ENCODE results near the gene CD93.

Gene CD93

DNA sequence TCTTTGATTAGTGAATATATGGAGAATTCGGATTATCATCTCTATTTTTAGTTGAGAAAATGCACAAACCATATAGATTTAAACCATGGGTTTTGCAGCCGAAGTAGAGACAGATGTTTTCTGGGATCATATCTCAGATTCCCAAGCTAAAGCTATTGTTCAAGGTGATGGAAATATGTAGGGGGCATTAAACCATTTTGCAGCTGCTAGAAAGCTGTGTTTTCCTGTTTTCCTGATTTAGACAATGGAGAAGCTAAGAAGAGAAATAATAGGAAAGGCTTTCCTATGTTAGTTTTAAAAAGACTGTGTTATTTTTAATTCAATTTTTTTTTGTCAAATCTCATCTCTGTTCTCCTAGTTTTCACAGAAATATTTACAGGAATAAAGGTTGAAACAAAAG, 6.2 kb downstream of the CD93 start:
- DNase-seq = no peak

DNA sequence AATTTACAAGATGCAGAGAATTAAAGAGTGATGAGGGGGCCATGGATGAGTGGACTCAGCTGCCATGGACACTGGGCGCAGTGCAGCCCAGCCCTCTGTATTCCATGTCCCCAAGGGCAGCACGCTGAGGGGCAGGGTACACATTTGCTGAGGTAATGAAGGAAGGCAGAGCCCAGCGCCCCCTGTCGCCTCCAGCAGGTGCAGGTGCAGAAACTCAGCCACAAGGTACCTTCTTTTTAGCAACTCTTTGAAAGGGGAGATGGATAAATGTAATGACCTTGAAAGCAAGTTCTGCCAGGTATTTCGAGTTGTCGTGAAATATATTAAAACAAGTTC, 7.1 kb downstream of the CD93 start:
- DNase-seq = peak in 1 of 2 experiments; percentile 49

DNA sequence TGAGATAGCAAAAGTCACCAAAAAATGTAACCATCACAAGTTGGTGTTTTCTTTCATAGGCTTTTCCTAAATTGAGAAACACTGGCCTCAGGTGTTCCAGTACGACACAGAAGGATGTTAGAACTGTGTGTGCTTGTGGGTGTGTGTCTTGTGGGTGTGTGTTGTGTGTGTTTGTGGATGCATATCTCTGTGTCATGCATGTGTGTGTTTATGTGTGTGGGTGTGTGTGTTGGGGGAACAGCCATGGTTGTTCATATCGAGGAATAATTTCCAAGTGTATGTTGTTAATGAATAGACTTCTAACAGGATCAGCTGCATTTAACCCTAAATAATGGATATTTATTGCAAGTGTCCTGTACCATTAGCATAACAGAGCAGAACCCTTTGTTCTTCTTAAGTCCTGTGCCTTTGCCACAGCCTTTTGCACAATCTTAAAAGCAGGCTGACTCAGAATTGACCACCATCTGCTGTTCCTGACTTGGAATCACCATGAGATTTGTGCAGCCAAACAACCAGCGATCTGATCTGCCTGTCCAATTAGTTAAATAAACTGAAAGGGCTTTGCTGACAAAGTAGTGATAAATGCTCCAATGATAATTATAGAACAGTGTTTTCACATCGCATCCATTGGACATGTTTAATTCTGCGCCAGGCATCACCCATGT, 7.6 kb downstream of the CD93 start:
- peak; percentile 15 to 54 for DNase-seq

DNA sequence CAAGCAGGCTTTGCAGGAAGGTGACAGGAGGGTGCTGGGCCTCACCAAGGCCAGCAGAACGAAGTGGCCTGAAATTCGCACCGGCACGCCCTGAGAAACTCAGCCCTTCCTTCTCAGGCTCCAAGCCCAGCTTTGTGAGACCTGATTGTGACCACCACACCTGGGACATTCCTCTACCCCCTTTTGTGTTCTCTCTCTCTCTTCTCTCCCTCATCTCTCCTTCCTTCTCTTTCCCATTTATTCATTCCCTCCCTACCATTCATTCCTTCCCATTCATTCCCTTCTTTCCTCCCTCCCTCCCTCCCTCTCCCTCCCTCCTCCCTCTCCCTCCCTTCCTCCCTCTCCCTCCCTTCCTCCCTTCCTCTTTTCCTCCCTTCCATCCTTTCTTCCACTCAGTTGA, 8.8 kb downstream of the CD93 start:
- no peak for DNase-seq

DNA sequence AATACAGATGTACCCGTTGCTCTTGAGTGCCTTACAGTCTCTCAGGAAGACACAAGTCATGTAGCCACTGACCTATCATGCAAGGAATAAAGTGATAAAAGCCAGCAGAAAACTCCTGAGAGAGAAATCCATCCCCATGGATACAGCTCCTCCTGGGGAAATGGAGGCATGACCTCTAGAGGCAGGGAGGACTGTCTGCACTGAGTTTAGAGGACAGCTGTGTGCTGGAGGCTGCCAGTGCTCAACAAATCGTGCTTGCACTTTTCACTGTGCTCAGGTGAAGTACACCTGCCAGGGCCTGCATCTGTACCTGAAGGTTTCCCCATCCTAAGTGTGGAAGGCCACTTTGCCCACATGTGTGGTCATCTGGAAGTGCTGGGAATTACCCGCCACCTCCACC, 12.1 kb downstream of the CD93 start:
- DNase-seq = no peak

DNA sequence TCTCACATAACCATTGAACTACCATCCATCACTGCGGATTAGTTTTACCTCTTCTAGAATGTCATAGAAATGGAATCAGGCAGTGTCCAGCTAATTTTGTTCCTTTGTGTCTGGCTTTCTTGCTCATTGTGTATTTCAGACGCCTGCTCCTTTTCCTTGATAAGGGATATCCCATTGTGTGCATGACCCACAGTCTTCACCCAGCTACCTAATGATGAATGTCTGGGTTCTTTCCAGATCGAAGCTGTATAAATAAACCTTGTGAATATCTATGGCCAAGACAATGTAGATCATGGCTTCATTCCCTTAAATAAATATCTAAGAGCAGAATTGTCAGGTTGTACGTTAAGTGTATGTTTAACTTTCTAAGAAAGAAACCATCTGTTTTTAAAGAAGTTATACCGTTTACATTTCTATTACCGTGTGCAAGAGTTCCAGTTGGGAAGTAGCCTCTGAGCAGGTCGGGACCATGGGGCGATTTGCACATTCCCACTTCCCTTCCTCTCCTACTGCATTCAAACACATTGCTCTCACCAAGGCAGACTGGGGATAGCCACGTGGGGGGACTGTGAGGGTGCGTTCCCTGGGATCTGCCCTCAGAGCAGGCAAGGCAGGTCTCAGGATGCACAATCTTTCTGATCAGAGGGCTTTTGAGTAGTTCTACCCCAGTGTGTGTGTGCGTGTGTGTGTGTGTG, 13.1 kb downstream of the CD93 start:
- no peak for DNase-seq

DNA sequence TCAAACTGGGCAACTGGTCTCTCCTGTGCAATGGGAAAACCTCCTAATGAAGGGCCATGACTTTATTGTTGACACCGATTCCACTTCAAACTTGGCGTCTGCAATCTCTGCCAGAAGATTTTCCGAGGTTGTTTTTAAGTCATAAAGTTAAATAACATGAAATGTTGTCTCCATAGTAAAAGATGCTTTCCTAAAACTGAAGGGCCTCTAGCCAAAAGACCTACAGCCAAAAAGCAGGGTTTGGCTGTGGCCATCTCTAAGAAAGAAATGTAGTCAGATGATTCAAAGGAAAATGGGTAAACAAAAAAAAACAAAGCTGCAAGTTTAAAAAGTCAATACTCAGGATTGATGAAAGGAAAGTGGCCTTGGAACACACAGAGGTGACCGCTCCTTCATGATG, 14.1 kb downstream of the CD93 start:
- no peak for DNase-seq

DNA sequence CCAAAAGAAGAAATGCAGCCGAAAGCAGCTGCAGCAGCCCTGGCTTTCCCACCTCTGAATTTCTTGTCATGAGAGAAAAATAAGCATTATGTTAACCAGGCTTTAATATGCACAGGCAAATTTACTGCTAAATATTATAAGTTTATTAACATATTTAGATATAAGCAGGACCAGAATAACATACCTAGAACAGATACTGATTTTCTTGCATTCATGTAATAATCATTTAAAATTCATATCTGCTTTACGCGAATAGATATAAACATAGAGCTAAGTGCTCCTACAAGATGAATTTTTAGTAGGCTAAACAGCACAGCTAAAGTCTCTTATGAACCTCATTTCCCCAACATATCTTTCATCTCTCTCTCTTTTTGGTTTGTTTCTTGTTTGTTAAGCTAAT, 14.7 kb downstream of the CD93 start:
- no peak for DNase-seq

DNA sequence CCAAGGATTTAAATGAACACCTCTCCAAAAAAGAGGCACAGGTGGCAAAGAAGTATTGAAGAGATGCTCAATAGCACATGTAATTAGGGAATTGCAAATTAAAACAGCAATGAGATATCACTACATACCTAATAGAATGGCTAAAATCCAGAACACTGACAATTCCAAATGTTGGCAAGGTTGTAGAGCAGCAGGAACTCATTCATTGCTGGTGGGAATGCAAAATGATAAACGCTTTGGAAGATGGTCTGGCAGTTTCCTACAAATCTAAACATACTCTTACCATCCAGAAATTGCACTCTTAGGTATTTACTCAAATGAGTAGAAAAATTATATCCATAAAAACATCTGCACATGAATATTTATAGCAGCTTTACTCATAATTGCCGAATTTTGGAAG, 17.0 kb downstream of the CD93 start:
- DNase-seq = no peak

DNA sequence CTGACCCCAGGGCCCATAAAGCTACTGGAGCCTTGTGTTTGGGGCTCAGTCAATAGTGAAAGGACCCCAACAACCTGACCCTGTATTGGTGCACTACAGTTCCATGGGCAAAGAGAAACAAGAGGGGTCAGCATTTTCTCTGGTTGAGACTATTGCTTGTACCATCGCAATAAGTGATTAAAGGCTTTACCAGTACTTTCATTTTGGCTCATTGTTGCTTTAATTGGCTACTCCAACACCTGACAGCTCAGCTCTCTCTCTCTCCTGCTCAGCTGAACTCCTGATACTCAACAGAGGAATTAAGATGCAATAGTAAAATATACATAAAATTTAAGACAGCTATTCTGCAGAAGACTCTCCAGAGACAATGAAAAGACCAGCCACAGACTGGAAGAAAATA, 17.8 kb downstream of the CD93 start:
- DNase-seq = no peak

DNA sequence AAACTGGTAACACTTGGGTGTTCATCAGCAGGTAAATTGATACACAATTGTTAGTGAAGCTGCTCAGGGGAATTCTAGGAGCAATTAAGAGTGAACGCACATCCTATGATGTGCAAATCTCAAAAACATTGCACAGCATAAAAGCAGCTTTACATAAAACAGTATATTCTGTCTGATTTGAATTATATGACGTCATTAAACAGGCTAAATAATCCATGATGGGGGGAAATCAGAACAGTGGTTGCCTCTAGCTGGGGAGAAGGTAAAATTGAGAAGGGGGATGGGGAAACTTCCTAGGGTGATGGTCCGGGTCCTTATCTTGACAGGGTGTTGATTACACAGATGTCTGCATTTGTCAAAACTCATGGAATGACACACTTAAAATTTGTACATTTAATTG, 19.4 kb downstream of the CD93 start:
- no peak for DNase-seq

DNA sequence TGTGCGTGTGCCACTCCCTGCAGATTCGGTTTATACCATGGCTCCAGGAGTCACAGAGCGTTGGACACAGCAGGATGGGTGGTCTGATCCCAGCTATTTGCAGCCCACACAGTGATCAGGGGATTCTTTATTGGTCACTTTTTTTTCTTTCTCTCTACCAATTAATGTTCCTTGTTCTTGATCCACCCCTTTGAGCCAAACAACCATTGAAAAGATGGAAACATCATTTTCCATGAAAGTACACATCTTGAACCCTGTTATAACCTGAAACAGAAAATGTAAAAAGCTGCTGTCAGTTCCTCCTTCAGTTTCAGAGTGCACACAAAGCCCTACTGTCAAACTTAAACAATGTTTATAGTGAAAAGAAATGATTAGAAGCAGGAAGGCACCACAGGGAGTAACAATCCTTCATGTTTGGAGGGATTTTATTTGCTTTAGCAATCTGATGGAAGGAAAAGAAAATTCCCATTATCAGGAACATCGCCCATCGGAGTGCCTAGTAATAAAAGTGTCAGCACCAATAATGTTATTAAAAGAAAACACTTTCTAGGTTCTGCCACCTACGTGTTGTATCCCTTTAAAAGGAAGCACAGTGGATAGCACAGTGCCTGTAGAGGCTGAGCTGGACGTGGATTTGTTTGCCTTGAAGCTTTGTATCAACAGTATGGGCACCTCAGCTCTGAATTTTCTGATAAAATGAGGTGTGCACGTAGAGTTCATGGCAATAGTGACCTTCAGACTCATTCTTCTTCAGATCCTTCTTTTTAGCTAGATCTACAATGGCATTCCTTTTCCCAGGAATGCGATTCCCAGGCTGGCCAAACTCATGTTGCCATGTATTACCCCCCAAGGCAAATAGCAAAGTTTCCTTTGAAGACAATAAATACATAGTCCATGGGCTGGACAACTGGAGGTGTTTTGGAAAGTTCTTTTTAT, 20.6 kb downstream of the CD93 start:
- no peak for DNase-seq

DNA sequence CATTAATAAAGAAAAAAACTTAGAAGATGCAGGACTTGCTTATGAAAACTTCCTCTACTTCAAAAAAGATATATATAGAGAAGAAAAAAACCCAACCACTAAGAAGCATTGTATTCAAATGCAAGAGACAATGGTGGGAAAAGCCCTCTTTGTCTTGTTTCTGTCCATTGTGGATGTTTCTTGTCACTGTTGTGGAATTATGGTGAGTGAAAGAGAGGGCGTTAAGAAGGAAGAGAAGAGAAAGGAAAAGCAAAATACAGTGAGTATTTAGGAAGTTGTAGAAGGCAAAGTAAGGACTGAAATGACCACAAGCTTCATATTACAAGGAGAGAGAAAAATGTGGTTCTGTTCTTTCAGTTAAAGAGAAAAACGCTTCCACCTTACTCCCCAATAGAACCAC, 22.5 kb downstream of the CD93 start:
- no peak for DNase-seq

DNA sequence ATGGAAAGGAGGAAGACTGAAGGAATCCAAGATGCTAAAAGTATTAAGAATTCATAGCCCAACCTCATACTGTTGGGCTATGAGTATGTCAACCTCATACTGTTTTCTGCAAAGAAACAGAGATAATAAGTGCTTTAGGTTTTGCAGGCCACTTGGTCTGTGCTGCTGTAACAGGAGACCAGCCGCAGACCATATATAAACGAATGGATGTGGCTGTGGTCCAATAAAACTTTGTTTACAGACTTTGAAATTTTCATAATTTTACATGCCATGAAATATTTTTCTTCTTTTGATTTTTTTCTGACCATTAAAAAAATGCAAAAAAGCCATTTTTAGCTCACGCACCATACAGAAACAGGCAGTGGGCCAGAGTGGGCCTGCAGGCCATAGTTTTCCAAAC, 23.0 kb downstream of the CD93 start:
- DNase-seq = no peak

DNA sequence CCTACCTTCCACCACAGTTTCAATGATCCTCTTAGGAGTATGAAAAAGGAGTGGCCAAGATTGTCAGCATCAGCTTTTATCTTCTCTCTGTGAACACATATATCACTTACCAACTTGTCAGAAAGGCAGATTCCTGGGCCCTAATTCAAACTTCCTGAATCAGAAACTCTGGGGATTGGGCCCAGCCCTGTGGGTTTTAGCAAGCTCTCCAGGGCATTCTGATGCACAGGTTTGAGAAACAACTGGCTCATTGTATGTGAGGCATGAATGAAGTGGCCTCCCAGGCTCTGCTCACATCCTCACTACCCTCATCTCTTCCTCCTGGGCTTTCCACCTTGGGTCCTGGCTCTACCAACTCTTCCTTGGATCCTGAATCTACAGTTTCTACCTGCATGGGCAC, 23.5 kb downstream of the CD93 start:
- no peak for DNase-seq

DNA sequence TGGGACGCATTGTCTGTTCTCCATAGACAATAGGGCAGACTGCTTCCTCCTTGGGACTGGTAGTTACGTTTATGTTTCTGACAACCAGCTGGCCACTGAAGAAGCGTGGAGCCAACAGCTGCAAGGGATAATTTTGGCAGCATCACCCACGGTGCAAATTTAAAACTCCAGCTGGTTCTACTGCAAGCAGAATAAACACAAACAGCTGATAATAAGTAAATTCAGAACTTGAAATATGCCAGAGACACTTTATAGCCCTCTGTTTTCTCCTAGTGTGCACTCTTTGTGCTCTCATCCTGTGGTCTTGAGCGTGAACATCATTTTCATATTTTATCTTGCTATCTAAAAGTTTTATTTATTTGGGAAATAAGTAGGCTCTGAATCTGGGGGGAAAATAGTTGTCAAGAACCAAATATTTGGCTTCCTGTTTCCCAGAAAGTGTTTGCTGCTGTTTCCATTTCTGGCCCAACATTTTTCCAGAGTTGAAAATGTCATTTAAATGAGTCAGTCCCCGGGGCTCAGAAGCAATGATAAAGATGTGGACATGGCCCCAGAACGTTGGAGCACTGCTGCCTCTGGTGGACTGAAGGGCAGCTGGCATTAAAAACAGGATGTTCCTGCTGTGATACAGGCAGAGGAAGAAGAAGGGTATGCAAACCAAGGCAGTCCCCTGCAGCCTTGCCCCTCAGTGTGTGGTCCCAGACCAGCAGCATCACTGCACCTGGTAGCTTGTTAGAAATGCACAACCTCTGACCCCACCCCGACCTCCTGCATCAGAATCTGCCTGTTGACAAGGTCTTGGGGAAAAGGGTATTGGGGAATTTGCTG, 24.2 kb downstream of the CD93 start:
- peak; percentile 13 to 43 for DNase-seq

DNA sequence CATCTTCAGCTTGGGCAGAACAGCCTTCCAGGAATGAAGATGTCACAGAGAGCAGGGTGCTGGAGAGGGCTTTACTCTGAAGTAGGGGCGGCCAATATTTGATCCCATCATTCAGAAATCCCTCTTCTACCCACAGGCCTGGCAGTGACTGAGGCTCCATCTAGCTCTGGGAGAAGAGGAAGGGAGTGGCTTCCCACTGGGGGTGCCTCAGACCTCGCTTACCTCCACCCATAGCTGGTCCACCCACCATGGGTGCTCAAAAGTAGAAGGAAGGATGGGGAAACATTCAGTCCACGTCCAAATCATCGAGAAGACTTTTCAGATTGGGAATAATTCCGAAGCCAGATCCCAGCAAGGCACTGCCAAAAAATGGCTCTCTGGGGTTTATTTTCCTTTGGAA, 24.9 kb downstream of the CD93 start:
- DNase-seq = no peak

DNA sequence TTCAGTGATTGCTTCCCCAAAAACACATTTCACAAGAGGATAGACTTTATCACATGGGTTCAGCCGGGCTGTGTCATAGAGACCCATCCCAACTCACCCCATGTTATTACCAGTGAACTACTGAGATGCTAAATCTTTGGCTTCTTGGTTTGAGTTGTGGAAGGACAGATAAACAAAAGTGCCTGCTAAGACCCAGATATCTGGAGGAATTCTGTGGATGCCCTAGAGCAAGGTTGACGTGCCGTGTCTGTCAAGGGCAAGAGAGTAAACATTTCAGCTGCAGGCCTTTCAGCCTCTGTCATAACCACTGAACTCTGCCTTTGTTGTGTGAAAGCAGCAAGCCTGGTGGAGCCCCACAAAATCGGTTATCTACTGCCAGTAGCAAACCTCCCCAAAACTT, 25.5 kb downstream of the CD93 start:
- no peak for DNase-seq

DNA sequence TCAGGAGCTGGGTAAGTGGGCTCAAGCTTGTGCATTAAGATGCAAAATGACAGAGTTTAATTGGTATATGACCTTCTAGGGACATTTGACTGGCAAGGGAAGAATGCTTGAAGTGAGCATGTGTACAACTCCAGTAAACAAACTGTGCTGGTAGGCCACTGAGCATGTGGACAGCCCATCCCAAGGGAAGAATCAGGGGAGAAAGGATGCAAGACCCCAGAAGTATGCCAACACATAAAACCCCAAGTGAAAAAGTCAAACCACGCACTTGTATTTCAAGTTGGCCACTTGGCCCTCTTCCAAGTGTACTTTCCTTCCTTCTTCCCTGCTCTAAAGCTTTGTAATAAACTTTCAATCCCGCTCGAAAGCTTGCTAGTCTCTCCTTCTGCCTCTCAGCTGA, 26.3 kb downstream of the CD93 start:
- no peak for DNase-seq

DNA sequence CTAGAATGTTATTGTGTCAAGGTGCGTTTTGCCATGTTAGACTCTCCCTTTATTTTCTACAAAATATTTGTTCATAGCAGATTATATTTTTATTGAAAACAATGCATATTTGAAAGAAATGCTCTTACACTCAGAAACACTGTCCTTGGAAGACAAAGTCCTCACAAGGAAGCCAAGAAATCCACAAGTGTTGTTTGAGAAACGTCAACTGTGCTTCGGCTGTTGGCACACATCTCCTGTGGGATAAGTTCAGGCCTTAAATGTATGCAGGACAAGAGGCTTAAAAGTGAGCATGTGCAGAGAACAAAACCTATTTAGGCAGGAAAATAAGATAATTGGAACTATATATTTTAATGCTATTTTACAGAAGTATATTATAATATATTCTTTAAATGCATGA, 27.1 kb downstream of the CD93 start:
- DNase-seq = no peak

DNA sequence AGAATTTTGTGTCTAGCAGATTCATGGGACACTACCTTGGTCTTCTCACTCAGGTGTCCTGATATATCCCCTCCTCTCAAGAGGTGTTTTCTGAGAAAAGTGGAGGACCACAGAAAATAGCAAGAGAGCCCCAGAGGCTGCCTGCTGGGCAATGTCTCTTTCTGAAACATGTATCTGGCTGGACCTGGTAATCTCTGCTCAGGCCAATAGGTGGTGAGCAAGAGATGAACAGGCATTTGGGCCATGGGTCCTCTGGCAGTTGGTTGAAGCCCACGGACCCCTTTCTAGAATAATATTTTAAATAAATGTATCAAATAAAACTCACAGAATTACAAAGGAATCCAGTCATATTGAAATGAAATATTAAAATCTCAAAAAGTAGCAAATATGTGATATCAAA, 27.9 kb downstream of the CD93 start:
- no peak for DNase-seq

DNA sequence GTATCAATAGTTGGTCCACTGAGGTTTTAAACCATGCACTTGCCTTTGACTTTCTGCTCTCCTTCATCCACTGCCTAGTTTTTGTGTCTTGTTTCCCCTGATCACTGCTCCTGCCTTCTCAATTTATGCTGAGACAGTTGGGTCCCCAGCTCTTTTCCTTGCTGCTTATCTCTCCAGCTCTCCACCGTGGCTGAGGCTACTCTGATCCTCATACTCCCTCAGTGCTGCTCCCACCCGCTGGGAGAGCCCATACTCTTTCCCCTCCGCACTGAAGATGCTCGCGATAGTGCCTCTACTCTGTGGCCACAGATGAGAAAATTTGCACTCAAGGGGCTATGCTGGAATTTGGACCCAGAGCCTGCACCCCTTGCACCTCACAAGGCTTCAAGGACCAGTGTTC, 33.2 kb downstream of the CD93 start:
- DNase-seq = no peak

Data from NCI-H446 (cell line).